A172 (cell line): ENCODE measurements around the gene F2. TPM values are rescaled to one million over a fixed set of nuclear protein-coding genes. Genes with fewer than 3 reads are reported as not detected.
"Not testable (repeated sequence)": the region's sequence is repeated elsewhere in the genome, so short reads cannot be mapped to it uniquely, and the experiment has no call there.

Experiments
- DNase-seq: peaks from one replicate; pipeline ENCODE4 v3.0.0-alpha.2; 2015; ENCODE audit warnings: low spot score
- total RNA-seq: library from RNA; depleted of rRNA; stranded (reverse); fragments of >200 nt; shearing (Covaris generic); gene quantifications from 2 replicates; pipeline ENCODE4 v1.2.3, GENCODE V29; 2014

The F2 gene
- total RNA-seq, 1 experiment from 2014 or later, result not detected

DNA sequence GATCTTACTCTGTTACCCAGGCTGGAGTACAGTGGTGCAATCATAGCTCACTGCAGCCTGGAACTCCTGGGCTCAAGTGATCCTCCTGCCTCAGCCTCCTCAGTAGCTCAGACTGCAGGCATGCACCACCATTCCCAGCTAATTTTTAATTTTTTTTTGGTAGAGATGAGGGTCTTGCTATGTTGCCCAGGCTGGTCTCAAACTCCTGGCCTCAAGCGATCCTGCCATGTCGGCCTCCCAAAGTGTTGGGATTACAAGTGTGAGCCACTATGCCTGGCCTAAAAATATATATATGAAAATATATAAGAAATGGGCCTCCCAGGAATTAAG is 1.2 kb upstream of the F2 start:
- DNase-seq, result not testable (repeated sequence)

DNA sequence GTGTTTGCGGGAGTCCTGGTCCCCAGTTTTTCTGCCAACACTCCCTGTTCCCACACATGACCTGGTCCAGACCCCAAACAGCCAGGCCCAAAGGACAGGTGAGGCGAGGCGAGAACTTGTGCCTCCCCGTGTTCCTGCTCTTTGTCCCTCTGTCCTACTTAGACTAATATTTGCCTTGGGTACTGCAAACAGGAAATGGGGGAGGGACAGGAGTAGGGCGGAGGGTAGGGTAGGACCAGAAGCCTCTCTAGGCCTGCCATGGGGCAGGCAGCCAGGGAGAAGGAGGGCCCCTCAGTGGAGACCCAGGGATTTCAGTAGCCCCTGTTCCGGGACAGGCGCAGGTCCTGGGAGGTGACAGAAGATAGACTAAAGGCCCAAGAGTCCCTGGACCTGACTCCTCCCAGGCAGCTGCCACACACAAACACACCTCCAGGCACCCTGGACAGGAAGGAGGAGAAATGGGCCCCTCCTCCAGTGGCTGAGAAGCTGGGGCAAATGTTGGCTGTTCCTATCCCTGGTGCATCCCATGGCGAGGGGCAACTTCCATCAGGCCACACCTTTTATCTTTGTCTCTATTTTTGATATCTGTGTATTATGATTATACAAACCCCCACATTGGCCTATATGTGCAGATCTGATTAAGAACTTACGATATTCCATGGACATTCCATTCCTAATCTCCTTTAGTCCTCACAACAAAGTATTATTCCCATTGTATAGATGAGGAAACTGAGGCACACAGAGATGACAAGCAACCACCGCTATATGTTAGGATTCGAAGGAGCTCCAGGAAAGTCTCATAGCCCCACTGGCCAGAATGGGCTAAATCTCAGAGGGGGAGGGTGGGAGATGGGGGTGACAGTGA is 626 bp upstream of the F2 start:
- peak; percentile 37 for DNase-seq

- DNase-seq, result no peak
Observed at GRCh38 chr11:46719543-46720218, 668 bp downstream of the F2 start.

GRCh38 chr11:46721286-46721685 is 2.3 kb downstream of the F2 start:
- DNase-seq, result no peak

GRCh38 chr11:46722566-46723358 is 3.7 kb downstream of the F2 start:
- DNase-seq, result no peak

- no peak for DNase-seq
Observed at GRCh38 chr11:46723359-46723680, 4.3 kb downstream of the F2 start.

GRCh38 chr11:46724088-46724487 is 5.1 kb downstream of the F2 start:
- DNase-seq, result no peak

GRCh38 chr11:46725338-46726205 is 6.6 kb downstream of the F2 start:
- no peak for DNase-seq

DNA sequence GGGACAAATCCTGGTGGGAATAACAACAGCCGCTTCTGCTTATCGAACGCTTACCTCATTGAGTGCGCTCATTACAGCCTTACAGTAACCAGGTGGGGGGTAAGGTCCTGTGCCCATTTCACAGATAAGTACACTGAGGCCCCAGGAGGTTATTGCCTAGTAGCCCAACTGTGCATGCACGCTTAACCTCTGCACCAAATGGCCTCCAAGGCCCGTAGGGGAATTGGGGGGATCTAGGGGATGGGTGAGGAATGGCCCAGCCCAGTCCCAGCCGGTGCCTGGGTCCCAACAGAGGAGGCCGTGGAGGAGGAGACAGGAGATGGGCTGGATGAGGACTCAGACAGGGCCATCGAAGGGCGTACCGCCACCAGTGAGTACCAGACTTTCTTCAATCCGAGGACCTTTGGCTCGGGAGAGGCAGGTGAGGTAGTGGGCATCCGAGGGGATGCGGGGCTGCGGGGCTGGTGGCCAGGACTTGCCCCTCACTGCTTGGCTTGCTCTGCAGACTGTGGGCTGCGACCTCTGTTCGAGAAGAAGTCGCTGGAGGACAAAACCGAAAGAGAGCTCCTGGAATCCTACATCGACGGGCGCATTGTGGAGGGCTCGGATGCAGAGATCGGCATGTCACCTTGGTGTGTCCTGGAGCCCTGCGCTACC is 7.3 kb downstream of the F2 start:
- DNase-seq, result no peak

DNA sequence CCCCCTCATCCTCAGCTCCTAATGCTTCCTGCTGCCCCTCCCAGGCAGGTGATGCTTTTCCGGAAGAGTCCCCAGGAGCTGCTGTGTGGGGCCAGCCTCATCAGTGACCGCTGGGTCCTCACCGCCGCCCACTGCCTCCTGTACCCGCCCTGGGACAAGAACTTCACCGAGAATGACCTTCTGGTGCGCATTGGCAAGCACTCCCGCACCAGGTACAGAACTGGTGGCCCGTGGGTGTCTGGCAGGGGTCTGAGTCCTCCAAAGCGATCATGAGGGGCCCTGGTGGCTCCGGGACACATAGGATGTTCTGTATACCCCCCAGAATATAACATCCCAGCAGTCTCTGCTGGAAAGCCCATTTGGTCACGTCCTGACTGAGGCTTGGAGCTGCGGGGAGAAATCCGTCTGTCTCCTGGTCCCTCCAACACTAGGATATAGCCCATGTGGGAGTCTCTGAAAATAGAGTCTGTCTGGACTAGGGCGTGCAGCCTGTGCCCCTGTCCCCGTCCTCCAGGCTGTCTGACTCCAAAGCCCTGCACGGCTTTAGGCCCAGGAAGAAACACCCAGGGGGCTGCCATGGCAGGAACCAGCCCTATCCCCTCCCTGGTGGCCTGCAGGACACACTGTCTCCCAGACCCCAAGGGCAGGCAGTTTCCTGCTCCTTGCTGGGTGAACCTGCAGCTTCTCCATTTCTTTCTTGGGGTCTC is 9.1 kb downstream of the F2 start:
- DNase-seq, result no peak

GRCh38 chr11:46728659-46729040 is 9.6 kb downstream of the F2 start:
- no peak for DNase-seq

- DNase-seq, result no peak
Observed at GRCh38 chr11:46729110-46730027, 10.4 kb downstream of the F2 start.

DNA sequence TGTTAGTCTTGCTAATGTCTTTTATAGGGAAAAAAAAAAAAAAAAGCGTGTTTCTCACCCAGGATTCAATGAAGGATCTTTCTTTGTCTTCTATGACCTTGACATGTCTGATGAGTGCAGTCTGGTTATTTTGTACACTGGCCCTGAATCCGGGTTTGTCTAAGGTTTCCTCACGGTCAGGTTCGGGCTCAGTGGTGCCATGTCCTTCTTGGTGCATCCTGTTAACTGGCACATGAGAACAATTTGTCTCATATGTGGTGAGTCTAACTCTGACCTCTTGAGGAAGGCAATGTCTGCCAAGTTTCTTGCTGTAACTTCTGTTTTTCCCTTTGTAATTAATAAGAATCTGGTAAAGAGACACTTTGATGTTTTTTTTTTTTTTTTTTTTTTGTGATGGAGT is 12.5 kb downstream of the F2 start:
- no peak for DNase-seq

GRCh38 chr11:46733234-46733633 is 14.2 kb downstream of the F2 start:
- no peak for DNase-seq

DNA sequence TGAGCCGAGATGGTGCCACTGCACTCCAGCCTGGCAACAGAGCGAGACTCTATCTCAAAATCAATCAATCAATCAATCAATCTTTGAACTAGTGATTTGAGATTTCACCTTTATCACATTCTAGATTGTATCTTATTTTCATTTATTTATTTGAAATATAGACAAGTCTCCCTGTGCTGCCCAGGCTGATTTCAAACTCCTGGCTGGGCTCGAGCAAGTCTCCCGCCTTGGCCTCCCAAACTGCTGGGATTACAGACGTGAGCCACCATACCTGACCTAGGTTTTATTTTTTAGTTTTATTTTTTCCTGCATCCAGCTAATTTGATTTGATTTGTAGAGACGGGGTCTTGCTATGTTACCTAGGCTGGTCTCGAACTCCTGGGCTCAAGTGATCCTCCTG is 17.1 kb downstream of the F2 start:
- no peak for DNase-seq

DNA sequence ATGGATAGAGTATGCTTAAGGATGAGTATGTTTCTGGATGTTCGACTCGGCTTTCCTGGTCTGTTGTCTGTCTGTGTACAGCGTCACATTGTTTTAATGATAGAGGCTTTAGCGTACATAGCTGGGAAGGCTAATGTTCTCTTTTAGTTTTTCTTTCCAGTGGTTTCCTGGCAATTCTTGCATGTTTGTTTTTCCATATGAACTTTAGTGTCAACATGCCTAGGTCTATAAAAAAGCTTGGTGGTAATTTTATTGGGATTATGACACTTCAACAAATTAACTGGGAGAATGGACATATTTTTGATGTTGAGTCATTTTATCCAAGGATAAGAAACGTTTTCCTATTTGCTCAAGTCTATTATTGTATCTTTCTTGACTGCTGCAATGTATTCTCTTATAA is 17.6 kb downstream of the F2 start:
- peak; percentile 37 for DNase-seq

GRCh38 chr11:46737699-46738098 is 18.7 kb downstream of the F2 start:
- no peak for DNase-seq

GRCh38 chr11:46738887-46739286 is 19.9 kb downstream of the F2 start:
- no peak for DNase-seq
